NCI-H2171 treated with DMSO at 0.1 percent for 48 hours (cell line): ENCODE results near the gene DNAH1.

Experiments used
- DNase-seq: peaks from one replicate; lab custom pipeline; 2025; lab: John Stamatoyannopoulos, UW

Gene DNAH1

GRCh38 chr3:52391096-52391495 lies 75.0 kb downstream of the DNAH1 start:
- no peak for DNase-seq

DNA sequence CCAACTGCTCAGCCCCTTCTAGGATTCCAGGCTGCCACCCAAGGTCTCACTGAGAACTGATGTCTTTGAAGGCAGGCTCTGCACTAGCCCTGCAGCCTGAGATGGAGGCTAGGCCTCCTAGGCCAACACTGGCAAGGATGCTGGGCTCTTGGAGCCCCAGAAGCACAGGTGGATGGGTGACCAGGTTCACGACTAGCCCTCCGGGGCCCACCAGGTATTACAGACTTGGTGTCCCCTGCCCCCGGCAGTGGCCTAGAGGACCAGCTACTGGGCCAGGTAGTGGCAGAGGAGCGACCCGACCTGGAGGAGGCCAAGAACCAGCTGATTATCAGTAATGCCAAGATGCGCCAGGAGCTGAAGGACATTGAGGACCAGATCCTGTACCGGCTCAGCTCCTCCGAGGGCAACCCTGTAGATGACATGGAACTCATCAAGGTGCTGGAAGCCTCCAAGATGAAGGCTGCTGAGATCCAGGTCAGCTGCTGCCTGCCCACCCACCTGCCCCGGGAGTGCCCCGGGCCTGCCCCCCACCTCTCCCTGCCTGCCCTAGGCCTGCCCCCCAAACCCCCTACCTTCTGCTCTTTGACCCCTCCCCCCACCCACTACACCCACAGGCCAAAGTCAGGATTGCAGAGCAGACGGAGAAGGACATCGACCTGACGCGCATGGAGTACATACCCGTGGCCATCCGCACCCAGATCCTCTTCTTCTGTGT lies 76.3 kb downstream of the DNAH1 start:
- DNase-seq, result no peak

DNA sequence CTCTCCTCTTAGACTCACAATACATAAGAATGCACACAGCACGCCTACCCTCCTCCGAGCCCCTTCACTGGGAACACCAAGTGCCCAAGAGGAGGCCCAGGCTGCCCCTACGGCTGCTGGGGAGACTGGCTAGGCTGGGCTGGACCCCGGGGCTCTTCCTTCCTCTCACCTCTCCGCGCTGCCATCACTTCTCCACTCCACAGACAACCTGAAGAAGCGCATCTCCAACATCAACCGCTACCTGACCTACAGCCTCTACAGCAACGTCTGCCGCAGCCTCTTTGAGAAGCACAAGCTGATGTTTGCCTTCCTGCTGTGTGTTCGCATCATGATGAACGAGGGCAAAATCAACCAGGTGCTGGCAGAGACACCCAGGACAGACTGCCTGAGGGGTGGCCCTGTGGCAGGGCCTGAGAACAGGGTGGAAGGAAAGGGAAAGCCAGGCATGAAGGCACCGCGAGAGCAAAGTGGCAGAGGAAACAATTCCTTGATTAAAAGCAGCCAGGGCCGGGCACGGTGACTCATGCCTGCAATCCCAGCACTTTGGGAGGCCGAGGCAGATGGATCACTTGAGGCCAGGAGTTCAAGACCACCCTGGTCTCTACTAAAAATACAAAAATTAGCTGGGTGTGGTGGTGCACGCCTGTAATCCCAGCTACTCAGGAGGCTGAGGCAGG lies 77.2 kb downstream of the DNAH1 start:
- no peak for DNase-seq

GRCh38 chr3:52393959-52394670 lies 78.0 kb downstream of the DNAH1 start:
- no peak for DNase-seq

GRCh38 chr3:52394751-52395502 lies 78.8 kb downstream of the DNAH1 start:
- no peak for DNase-seq

- peak; percentile 8 for DNase-seq
Observed at GRCh38 chr3:52395503-52395865, 79.4 kb downstream of the DNAH1 start.

DNA sequence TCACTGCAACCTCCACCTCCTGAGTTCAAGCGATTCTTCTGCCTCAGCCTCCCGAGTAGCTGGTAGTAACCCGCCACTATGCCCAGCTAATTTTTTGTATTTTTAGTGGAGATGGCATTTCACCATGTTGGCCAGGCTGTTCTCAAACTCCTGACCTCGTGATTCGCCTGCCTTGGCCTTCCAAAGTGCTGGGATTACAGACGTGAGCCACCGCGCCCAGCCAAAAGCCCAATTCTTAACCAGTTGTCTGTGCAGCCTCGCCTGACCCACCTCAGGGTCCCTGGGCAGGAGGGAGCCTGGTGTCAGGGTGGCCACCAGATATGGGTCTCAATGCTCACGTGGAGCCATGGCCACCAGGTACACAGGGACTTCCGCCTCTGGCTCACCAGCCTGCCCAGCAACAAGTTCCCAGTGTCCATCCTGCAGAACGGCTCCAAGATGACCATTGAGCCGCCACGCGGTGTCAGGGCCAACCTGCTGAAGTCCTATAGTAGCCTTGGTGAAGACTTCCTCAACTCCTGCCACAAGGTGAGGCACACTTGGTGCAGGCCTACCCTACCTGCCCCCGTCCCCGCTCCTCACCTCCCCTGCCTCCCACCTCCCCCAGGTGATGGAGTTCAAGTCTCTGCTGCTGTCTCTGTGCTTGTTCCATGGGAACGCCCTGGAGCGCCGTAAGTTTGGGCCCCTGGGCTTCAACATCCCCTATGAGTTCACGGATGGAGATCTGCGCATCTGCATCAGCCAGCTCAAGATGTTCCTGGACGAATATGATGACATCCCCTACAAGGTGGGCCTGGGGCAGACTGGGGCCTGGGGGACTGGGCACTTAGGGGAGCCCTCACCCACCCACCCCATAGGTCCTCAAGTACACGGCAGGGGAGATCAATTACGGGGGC lies 80.1 kb downstream of the DNAH1 start:
- no peak for DNase-seq

DNA sequence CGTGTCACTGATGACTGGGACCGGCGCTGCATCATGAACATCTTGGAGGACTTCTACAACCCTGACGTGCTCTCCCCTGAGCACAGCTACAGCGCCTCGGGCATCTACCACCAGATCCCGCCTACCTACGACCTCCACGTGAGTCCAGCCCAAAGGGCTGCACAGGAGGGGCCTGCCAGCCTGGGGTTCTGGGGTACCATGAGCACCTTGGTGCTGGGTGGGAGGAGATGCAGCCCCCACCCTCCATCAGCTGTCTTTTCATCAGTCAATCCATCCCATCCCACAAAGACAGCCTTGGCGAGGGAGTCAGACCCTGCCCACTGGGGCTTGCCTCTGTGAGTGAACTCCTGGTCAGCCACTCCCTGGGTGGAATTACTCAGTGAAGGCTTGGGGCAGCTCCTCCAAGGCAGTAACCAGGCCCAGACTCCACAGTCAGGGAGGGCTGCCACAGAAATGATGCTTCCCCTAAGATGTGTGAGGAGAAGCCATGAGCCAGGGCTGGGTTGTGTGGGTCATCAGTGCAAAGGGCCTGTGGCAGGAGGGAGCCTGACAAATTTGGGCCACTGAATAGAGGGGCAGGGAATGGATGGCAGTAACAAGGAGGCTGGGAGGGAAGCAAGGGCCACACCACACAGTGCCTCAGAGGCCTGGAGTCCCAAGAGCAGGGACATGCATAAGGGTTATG lies 80.9 kb downstream of the DNAH1 start:
- DNase-seq, result no peak

GRCh38 chr3:52397676-52398399 lies 81.7 kb downstream of the DNAH1 start:
- no peak for DNase-seq

GRCh38 chr3:52398670-52399081 lies 82.6 kb downstream of the DNAH1 start:
- DNase-seq, result no peak

DNA sequence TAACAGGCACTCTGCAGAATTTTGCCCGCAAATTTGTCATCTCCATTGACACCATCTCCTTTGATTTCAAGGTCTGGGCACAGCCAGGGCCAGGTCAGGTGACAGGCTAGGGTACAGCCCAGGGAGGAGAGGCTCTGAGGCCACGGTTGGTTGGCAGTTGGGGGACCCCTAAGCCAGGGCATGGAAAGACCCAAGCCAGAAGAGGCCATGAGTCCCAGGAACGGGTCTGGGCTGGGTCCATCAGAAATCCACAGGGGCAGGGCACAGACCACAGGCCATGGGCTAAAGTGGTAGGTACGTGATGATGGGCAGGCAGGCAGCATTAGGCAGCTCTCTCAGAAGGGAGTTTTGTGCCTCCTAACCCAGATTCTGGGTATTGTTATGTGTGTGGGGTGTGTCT lies 83.0 kb downstream of the DNAH1 start:
- DNase-seq, result no peak

DNA sequence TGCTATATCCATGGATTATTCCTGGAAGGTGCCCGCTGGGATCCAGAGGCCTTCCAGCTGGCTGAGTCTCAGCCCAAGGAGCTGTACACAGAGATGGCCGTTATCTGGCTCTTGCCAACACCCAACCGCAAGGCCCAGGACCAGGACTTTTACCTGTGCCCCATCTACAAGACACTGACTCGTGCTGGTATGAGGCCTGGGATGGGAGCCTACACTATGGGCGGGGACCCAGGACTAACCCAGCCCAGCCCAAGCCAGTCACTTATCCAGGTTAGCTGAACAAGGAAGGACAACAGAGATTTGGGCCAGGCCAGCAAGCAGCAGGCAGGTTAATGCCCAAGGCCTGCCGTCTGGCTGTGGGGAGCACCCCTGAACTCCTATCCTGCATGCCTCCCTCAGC lies 83.5 kb downstream of the DNAH1 start:
- DNase-seq, result no peak

- no peak for DNase-seq
Observed at GRCh38 chr3:52400275-52400793, 84.2 kb downstream of the DNAH1 start.

DNA sequence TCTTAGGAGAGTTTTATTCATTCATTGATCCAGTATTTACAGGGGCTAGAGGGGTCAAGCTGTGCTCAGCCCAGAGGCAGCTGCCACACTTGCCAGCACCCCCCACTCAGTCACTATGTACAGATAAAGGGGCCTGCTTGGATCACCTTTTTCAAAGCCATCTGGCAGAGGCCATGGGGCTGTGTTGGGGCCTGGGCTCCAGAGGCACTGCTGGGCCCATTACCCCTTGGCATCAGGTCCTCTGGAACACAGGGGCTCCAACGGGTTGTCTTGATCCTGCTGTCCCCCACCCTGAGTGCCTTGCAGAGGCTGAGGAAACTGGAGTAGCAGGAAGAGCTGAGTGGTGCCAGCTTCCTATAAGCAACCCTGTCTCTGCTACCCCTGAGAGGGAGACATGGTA lies 84.9 kb downstream of the DNAH1 start:
- DNase-seq, result no peak

- no peak for DNase-seq
Observed at GRCh38 chr3:52401551-52401950, 85.4 kb downstream of the DNAH1 start.

- no peak for DNase-seq
Observed at GRCh38 chr3:52402101-52402521, 86.0 kb downstream of the DNAH1 start.

- no peak for DNase-seq
Observed at GRCh38 chr3:52402706-52403270, 86.7 kb downstream of the DNAH1 start.

DNA sequence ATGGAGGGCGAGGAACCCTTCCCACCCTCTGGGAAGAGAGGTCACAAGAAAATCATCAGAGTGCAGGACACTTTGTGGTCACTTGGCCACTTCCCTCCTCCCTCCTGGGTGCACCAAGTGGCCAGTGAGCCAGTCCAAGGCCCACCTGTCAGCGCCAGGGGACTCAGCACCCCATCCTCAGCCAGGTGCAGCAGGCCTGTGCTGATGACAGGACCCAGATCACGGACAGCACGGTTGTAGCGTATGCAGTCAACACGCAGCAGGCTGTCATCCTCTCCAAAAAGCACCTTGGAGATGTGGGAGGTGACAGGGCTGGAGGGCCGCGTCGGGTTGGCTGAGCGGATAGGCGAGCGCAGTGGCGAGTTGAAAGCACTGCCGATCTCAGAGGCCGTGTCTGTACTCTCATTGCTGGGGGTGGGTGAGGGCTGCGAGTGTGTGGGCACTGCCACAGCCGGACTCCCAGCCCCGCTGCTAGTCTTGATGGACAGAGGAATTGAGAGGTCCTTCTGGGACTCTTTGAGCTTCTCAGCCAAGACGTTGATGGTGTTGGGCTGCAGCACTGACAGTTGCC lies 87.2 kb downstream of the DNAH1 start:
- no peak for DNase-seq

DNA sequence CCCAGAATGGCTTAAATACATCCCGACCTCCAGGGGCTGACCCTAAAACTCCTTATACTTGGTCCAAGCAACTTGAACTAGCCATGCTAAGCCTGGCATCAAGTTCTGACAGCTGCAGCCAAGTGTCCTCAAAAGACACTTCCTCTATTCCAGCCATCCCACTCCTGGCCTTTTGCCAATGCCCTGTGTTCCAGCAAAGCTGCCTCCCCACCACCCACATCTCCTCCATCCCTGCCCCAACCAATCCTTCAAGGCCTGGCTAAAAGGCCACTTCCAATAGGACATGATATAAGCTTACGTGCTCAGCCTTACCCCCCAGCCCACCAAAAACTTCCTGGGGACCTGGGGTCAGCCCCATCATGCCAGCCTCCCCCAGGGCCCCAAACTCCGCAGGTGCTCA lies 87.8 kb downstream of the DNAH1 start:
- DNase-seq, result no peak
